Chondrocyte (in vitro differentiated cells): ENCODE measurements around the gene SLC25A39. TPM values are rescaled to one million over a fixed set of nuclear protein-coding genes. Genes with fewer than 3 reads are reported as not detected.

Experiments
- DNase-seq: peaks from one replicate; pipeline ENCODE4 v3.0.0; 2021; ENCODE audit warnings: mixed read lengths, low spot score
- H3K27ac Mint-ChIP-seq: one replicate; pipeline ENCODE4 v1.8.0; 2021; ENCODE audit warnings: mild to moderate bottlenecking, moderate library complexity, mixed read lengths; ENCODE audit not compliant: unreplicated experiment
- H3K27me3 Mint-ChIP-seq: 2 replicates; pipeline ENCODE4 v1.8.0; 2021; ENCODE audit warnings: low read depth, mixed read lengths
- H3K36me3 Mint-ChIP-seq: 2 replicates; pipeline ENCODE4 v1.8.0; 2021; ENCODE audit warnings: low read depth, mixed read lengths
- H3K4me1 Mint-ChIP-seq: 2 replicates; pipeline ENCODE4 v1.8.0; 2021; ENCODE audit warnings: low read depth, mild to moderate bottlenecking, mixed read lengths
- H3K4me3 Mint-ChIP-seq: one replicate; pipeline ENCODE4 v1.8.0; 2021; ENCODE audit warnings: mild to moderate bottlenecking, moderate library complexity, mixed read lengths; ENCODE audit not compliant: unreplicated experiment
- H3K9me3 Mint-ChIP-seq: 2 replicates; pipeline ENCODE4 v1.8.0; 2021; ENCODE audit warnings: low read depth, mixed read lengths
- total RNA-seq: library from RNA; stranded (reverse); gene quantifications from 3 replicates; pipeline ENCODE4 v1.2.1, GENCODE V29; 2021
- TF ChIP-seq, protein P1 (sequence below): fragments of 200-600 bp; sonication (generic); IDR thresholded peaks from 2 replicates; pipeline ENCODE4 v1.5.0; 2021; ENCODE audit warnings: antibody characterized with exemption, mild to moderate bottlenecking, moderate library complexity

The SLC25A39 gene
- total RNA-seq, 1 donor from 2014 or later, result 84.1 TPM

DNA sequence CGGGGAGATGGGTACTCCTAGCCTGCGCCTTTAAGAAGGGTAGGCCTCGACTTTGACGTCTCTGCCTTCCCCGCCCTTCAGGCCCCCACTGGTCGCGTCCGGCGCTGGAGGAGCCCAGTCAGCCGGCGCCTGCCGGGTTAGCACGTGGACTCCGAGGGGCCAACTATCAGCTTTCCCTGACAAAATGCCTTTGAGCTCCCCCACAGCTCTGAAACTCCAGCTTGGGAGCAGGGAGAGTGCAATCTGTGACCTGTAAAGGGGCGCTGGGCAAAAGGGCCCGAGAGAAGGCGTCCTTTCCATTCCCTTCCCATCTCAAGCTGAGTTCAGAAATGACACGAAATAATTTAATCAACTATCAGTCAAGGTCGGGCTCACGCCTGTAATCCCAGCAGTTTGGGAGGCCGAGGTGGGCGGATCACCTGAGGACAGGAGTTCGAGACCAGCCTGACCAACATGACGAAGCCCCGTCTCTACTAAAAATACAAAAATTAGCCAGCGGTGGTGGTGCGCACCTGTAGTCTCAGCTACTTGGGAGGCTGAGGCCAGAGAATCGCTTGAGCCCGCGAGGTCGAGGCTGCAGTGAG is 2.3 kb upstream of the SLC25A39 start:
- Mint-ChIP-seq H3K4me3 (peak overlapping the region; percentile 24), H3K27me3 (no peaks in the 10 kb centered on the region), H3K9me3 (no peaks in the 10 kb centered on the region), H3K27ac (peak overlapping the region; percentile 74), H3K4me1 (peaks cover 27% of the 10 kb centered on the region), H3K36me3 (peaks cover 1% of the 10 kb centered on the region)
- DNase-seq, result no peak
- TF ChIP-seq, protein P1, sequence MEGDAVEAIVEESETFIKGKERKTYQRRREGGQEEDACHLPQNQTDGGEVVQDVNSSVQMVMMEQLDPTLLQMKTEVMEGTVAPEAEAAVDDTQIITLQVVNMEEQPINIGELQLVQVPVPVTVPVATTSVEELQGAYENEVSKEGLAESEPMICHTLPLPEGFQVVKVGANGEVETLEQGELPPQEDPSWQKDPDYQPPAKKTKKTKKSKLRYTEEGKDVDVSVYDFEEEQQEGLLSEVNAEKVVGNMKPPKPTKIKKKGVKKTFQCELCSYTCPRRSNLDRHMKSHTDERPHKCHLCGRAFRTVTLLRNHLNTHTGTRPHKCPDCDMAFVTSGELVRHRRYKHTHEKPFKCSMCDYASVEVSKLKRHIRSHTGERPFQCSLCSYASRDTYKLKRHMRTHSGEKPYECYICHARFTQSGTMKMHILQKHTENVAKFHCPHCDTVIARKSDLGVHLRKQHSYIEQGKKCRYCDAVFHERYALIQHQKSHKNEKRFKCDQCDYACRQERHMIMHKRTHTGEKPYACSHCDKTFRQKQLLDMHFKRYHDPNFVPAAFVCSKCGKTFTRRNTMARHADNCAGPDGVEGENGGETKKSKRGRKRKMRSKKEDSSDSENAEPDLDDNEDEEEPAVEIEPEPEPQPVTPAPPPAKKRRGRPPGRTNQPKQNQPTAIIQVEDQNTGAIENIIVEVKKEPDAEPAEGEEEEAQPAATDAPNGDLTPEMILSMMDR, result no peak

DNA sequence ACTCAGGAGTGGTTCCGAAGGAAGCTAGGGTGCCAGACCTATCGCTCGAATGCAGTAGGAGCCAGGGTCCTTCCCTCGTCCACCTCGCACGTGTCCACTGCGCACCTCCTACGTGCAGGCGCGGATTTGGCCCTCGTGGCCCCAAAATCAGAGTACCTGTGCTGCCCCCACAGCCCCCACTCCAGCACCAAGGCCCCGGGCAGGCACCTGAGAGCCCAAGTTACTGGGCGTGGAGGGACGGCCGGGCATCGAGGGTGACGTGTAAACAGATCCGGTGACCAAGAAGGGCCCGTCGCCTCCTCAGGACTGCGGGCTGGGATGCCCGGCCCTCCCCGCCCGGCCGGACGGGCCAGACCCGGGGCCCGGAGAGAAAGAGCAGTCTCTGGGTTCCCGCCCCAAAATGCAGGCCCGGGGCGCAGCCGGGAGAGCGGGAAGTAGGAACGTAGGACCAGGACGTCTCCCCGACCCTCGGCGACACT is 492 bp downstream of the SLC25A39 start:
- no peak for DNase-seq
- TF ChIP-seq, protein P1, result peak; percentile 2
- peak overlapping the region; percentile 87 for H3K4me3 Mint-ChIP-seq
- peak overlapping the region; percentile 8 for H3K27ac Mint-ChIP-seq
- no peaks in the 10 kb centered on the region for H3K9me3 Mint-ChIP-seq
- H3K27me3 Mint-ChIP-seq, result peaks cover 3% of the 10 kb centered on the region
- H3K36me3 Mint-ChIP-seq, result peaks cover 13% of the 10 kb centered on the region
- peaks cover 24% of the 10 kb centered on the region for H3K4me1 Mint-ChIP-seq

DNA sequence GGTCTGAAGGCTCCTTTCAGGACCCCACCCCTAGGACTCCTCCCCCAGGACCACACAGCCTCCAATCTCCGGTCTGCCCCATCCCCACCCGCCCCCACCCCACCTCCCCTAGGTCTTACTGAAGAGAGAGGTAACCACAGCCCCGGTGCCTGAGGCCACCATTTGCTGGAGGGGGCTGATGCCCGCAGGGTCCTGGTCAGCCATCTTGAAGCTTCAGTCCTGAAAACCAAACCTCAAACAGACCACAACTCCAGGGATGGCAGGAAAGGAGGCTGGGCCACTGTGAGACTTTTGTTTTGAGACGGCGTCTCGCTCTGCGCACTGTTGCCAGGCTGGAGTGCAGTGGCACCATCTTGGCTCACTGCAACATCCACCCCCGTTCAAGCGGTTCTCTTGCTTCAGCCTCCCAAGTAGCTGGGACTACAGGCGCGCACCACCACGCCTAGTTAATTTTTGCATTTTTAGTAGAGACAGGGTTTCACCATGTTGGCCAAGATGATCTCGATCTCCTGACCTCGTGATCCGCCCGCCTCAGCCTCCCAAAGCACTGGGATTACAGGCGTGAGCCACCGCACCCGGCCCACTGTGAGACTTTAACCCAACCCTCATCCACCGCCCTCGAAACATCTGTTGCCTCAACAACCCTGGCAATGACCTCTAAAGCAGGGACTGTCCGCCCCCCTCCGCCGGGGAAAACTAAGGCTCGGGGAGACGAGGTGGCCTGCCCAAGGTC is 1.1 kb downstream of the SLC25A39 start:
- H3K4me3 Mint-ChIP-seq, result peak overlapping the region; percentile 87
- peaks cover 24% of the 10 kb centered on the region for H3K4me1 Mint-ChIP-seq
- TF ChIP-seq, protein P1, result no peak
- no peak for DNase-seq
- peaks cover 3% of the 10 kb centered on the region for H3K27me3 Mint-ChIP-seq
- H3K36me3 Mint-ChIP-seq, result peaks cover 13% of the 10 kb centered on the region
- H3K27ac Mint-ChIP-seq, result no peak overlapping the region
- H3K9me3 Mint-ChIP-seq, result no peaks in the 10 kb centered on the region

DNA sequence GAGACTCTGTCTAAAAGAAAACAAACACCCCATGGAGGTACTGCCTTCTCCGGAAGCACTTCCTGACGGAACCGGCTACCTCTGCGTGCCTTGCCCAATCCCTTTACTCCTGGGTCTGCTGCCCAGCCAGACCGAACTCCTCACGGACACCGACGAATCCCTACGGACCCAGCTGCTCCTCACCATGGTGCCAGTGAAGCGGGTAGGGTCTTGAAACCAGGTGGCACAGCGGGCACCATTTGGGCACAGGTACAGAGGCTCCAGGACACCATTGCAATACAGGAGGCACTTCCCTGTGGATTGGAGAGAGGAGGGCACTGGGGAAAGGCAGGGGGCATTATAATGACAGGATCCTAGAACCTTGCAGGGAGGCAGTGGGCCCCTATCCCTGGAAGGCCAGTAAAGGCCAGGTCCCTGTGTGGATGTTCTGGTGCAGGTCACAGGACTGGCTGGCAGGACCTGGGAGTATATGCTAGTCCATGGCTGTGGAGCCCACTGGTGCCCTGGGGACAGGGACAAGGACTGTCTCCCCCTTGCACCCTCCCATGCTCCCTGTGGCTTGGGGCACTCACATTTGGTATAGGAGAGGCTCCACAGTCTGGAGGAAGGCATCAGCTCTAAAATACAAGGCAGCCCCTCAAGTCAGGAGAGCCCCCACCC is 2.3 kb downstream of the SLC25A39 start:
- TF ChIP-seq, protein P1, result no peak
- Mint-ChIP-seq H3K9me3 (no peaks in the 10 kb centered on the region), H3K27me3 (peaks cover 7% of the 10 kb centered on the region), H3K4me1 (peaks cover 24% of the 10 kb centered on the region), H3K4me3 (no peak overlapping the region), H3K36me3 (peaks cover 13% of the 10 kb centered on the region), H3K27ac (no peak overlapping the region)
- DNase-seq, result no peak
